ENCODE measurements around the gene IREB2. TPM values are rescaled to one million over a fixed set of nuclear protein-coding genes. Genes with fewer than 3 reads are reported as not detected.

IREB2 gene
- total and polyA plus RNA-seq, 4 donors = 9.8 to 71.5 (median 38.4) TPM

- no peak overlapping the region for H3K4me3 ChIP-seq
- WGBS, 2 donors = 14 to 27% methylated on average over 3 of the region's 3 CpGs
- H3K9ac ChIP-seq (ENCODE audit: insufficient read depth in 1 of 2, low read length in 2 of 2) = no peak overlapping the region
- H3K36me3 ChIP-seq (ENCODE audit: control insufficient read depth in 4 of 4, insufficient read depth in 4 of 4, low read length in 4 of 4) = peaks cover 9 to 24% (median 20%) of the 10 kb centered on the region in 4 donors
- no peaks in the 10 kb centered on the region for H3K27me3 ChIP-seq (ENCODE audit: control insufficient read depth in 3 of 3, insufficient read depth in 3 of 3, low read length in 2 of 3)
- H3K4me1 ChIP-seq (ENCODE audit: control insufficient read depth in 5 of 5, insufficient read depth in 5 of 5, low read length in 5 of 5) = peaks cover under 1 to 17% (median 4%) of the 10 kb centered on the region in 5 donors
- DNase-seq (no peak), ATAC-seq (ENCODE audit: insufficient read depth, low FRiP score) (no peak)
- no peak for TF ChIP-seq CTCF (IDR thresholded peaks at IDR 0.05; ENCODE audit: control extremely low read depth, extremely low read depth)
- no peak overlapping the region for H3K27ac ChIP-seq (ENCODE audit: low read depth in 1 of 2, low read length in 1 of 2)
- no peaks in the 10 kb centered on the region for H3K9me3 ChIP-seq (ENCODE audit: control insufficient read depth in 4 of 4, insufficient read depth in 3 of 4, low read length in 3 of 4)
Observed at GRCh38 chr15:78461171-78461888, 23.3 kb downstream of the IREB2 start.

GRCh38 chr15:78469031-78469430, 31.0 kb downstream of the IREB2 start:
- no peak for DNase-seq
- Histone ChIP-seq H3K9me3 (ENCODE audit: control insufficient read depth in 4 of 4, insufficient read depth in 3 of 4, low read length in 3 of 4) (no peaks in the 10 kb centered on the region), H3K9ac (ENCODE audit: insufficient read depth in 1 of 2, low read length in 2 of 2) (no peak overlapping the region), H3K4me3 (no peak overlapping the region), H3K27ac (ENCODE audit: low read depth in 1 of 2, low read length in 1 of 2) (no peak overlapping the region), H3K36me3 (ENCODE audit: control insufficient read depth in 4 of 4, insufficient read depth in 4 of 4, low read length in 4 of 4) (peaks cover 17 to 63% (median 27%) of the 10 kb centered on the region in 4 donors), H3K27me3 (ENCODE audit: control insufficient read depth in 3 of 3, insufficient read depth in 3 of 3, low read length in 2 of 3) (no peaks in the 10 kb centered on the region), H3K4me1 (ENCODE audit: control insufficient read depth in 5 of 5, insufficient read depth in 5 of 5, low read length in 5 of 5) (no peaks in the 10 kb centered on the region)
- 81 to 93% methylated on average over 1 of the region's 1 CpG for WGBS, 2 donors
- TF ChIP-seq CTCF (IDR thresholded peaks at IDR 0.05; ENCODE audit: control extremely low read depth, extremely low read depth) = no peak
- no peak for ATAC-seq (ENCODE audit: insufficient read depth, low FRiP score)

GRCh38 chr15:78477295-78477694, 39.3 kb downstream of the IREB2 start:
- ATAC-seq (ENCODE audit: insufficient read depth, low FRiP score) = no peak
- TF ChIP-seq CTCF (IDR thresholded peaks at IDR 0.05; ENCODE audit: control extremely low read depth, extremely low read depth) = no peak

More at GRCh38 chr15:78477295-78477694, 39.3 kb downstream of the IREB2 start:
- no peak overlapping the region for H3K9ac ChIP-seq (ENCODE audit: insufficient read depth in 1 of 2, low read length in 2 of 2)
- no peak overlapping the region for H3K4me3 ChIP-seq
- H3K36me3 ChIP-seq (ENCODE audit: control insufficient read depth in 4 of 4, insufficient read depth in 4 of 4, low read length in 4 of 4) = peaks cover 17 to 56% (median 21%) of the 10 kb centered on the region in 4 donors
- WGBS, 2 donors = 77% methylated on average over 5 of the region's 5 CpGs
- DNase-seq = no peak
- no peak overlapping the region for H3K27ac ChIP-seq (ENCODE audit: low read depth in 1 of 2, low read length in 1 of 2)
- no peaks in the 10 kb centered on the region for H3K4me1 ChIP-seq (ENCODE audit: control insufficient read depth in 5 of 5, insufficient read depth in 5 of 5, low read length in 5 of 5)
- no peaks in the 10 kb centered on the region for H3K9me3 ChIP-seq (ENCODE audit: control insufficient read depth in 4 of 4, insufficient read depth in 3 of 4, low read length in 3 of 4)
- H3K27me3 ChIP-seq (ENCODE audit: control insufficient read depth in 3 of 3, insufficient read depth in 3 of 3, low read length in 2 of 3) = no peaks in the 10 kb centered on the region
